Neural cell (in vitro differentiated cells): Measurements from ENCODE around the gene ANKS1B. TPM values are rescaled to one million over a fixed set of nuclear protein-coding genes. Genes with fewer than 3 reads are reported as not detected.

Experiments used
- H2AFZ ChIP-seq: fragments of 200-600, 300-800 bp; sonication (generic), shearing (Covaris generic); 2 replicates; pipeline ENCODE4 v1.6.0; 2014; ENCODE audit warnings: low read depth, mild to moderate bottlenecking, antibody characterized with exemption, low read length, moderate library complexity
- H3F3A ChIP-seq: fragments of 200-600 bp; shearing (Covaris generic); 2 replicates; pipeline ENCODE4 v1.6.1; 2016; ENCODE audit warnings: mild to moderate bottlenecking, moderate library complexity, mixed read lengths, antibody characterized with exemption, low read length; ENCODE audit not compliant: insufficient read depth, poor library complexity, severe bottlenecking
- H3K27ac ChIP-seq: fragments of 200-600, 300-800 bp; sonication (generic), shearing (Covaris generic); 2 replicates; pipeline ENCODE4 v1.5.1; 2014; ENCODE audit warnings: mild to moderate bottlenecking, low read length, moderate library complexity
- H3K27me3 ChIP-seq: fragments of 300-800, 200-600 bp; sonication (generic), shearing (Covaris generic); 2 replicates; pipeline ENCODE4 v1.6.0; 2014; ENCODE audit warnings: mild to moderate bottlenecking, low read depth, low read length, moderate library complexity; ENCODE audit not compliant: insufficient read depth
- H3K36me3 ChIP-seq: fragments of 300-800, 200-600 bp; sonication (generic), shearing (Covaris generic); 2 replicates; pipeline ENCODE4 v1.5.1; 2014; ENCODE audit warnings: mild to moderate bottlenecking, antibody characterized with exemption, low read length, moderate library complexity; ENCODE audit not compliant: insufficient read depth
- H3K4me2 ChIP-seq: fragments of 300-800, 200-600 bp; sonication (generic), shearing (Covaris generic); 2 replicates; pipeline ENCODE4 v1.6.0; 2014; ENCODE audit warnings: mild to moderate bottlenecking, low read length
- H3K4me3 ChIP-seq: fragments of 300-800, 200-600 bp; sonication (generic), shearing (Covaris generic); 2 replicates; pipeline ENCODE4 v1.5.1; 2014; ENCODE audit warnings: mild to moderate bottlenecking, low read length, moderate library complexity
- H3K79me2 ChIP-seq: fragments of 200-600 bp; shearing (Covaris generic); replicated peaks from 2 replicates; pipeline ENCODE4 v1.6.0; 2014; ENCODE audit warnings: mild to moderate bottlenecking, low read length, moderate library complexity; ENCODE audit not compliant: insufficient read depth
- H3K9ac ChIP-seq: fragments of 300-800, 200-600 bp; sonication (generic), shearing (Covaris generic); 2 replicates; pipeline ENCODE4 v1.6.1; 2016; ENCODE audit warnings: mild to moderate bottlenecking, low read length, mixed read lengths
- H3K9me2 ChIP-seq: fragments of 200-600 bp; shearing (Covaris generic); 2 replicates; pipeline ENCODE4 v1.6.1; 2016; ENCODE audit warnings: mild to moderate bottlenecking, low read length, mixed read lengths; ENCODE audit not compliant: insufficient read depth
- H3K9me3 ChIP-seq: fragments of 200-600, 300-800 bp; sonication (generic), shearing (Covaris generic); 2 replicates; pipeline ENCODE4 v1.6.1; 2016; ENCODE audit warnings: mild to moderate bottlenecking, mixed run types, low read length, moderate library complexity, mixed read lengths
- H4K20me1 ChIP-seq: fragments of 200-600 bp; shearing (Covaris generic); 2 replicates; pipeline ENCODE4 v1.6.1; 2016; ENCODE audit warnings: mild to moderate bottlenecking, mixed run types; ENCODE audit not compliant: insufficient read depth
- CTCF ChIP-seq: fragments of 450-650 bp; IDR thresholded peaks from 2 replicates; pipeline ENCODE4 v1.5.1; 2014; ENCODE audit warnings: antibody characterized with exemption, mild to moderate bottlenecking, moderate library complexity; ENCODE audit not compliant: poor library complexity, severe bottlenecking
- EP300 ChIP-seq: fragments of 450-650 bp; conservative IDR thresholded peaks from 2 replicates; pipeline ENCODE4 v1.6.1; 2014; ENCODE audit warnings: antibody characterized with exemption, mild to moderate bottlenecking, moderate library complexity; ENCODE audit not compliant: poor library complexity, severe bottlenecking
- EZH2 ChIP-seq: fragments of 200-600, 300-800 bp; shearing (Covaris generic), sonication (generic); IDR thresholded peaks from 2 replicates; pipeline ENCODE4 v1.6.1; 2014; ENCODE audit warnings: antibody characterized with exemption, low read length, borderline replicate concordance, mild to moderate bottlenecking; ENCODE audit not compliant: insufficient read depth, poor library complexity, severe bottlenecking
- MXI1 ChIP-seq: fragments of 450-650 bp; conservative IDR thresholded peaks from 2 replicates; pipeline ENCODE4 v1.6.1; 2014; ENCODE audit warnings: antibody characterized with exemption, mild to moderate bottlenecking; ENCODE audit not compliant: poor library complexity, severe bottlenecking
- POLR2AphosphoS5 ChIP-seq: IDR thresholded peaks from 2 replicates; pipeline ENCODE4 v1.6.1; 2012
- RAD21 ChIP-seq: fragments of 450-650 bp; conservative IDR thresholded peaks from 2 replicates; pipeline ENCODE4 v1.6.1; 2014; ENCODE audit warnings: antibody characterized with exemption, mild to moderate bottlenecking, moderate library complexity
- REST ChIP-seq: IDR thresholded peaks from 2 replicates; pipeline ENCODE4 v1.6.1; 2012; ENCODE audit warnings: borderline replicate concordance
- SMC3 ChIP-seq: fragments of 450-650 bp; conservative IDR thresholded peaks from 2 replicates; pipeline ENCODE4 v1.6.1; 2014; ENCODE audit warnings: antibody characterized with exemption, mild to moderate bottlenecking, moderate library complexity; ENCODE audit not compliant: poor library complexity
- TAF1 ChIP-seq: IDR thresholded peaks from 2 replicates; pipeline ENCODE4 v1.6.1; 2012; ENCODE audit warnings: low read depth
- polyA plus RNA-seq: library from polyadenylated mRNA; depleted of rRNA; stranded (reverse); fragments of >200 nt; gene quantifications from 2 replicates; pipeline ENCODE4 v1.2.3, GENCODE V29; 2014

Gene ANKS1B
- polyA plus RNA-seq, 1 donor from 2014 or later = 65.6 TPM

GRCh38 chr12:98864363-98864762 is 1120.4 kb downstream of the ANKS1B start:
- no peak overlapping the region for H3K27ac ChIP-seq
- TF ChIP-seq POLR2AphosphoS5 = no peak
- no peak for TF ChIP-seq EP300
- no peak for TF ChIP-seq REST
- TF ChIP-seq TAF1 = no peak
- no peak for TF ChIP-seq EZH2
- TF ChIP-seq MXI1 = no peak
- TF ChIP-seq SMC3 = no peak
- no peak for TF ChIP-seq CTCF
- TF ChIP-seq RAD21 = no peak

GRCh38 chr12:98863167-98863566 is 1121.6 kb downstream of the ANKS1B start:
- Histone ChIP-seq H3K4me3 (no peak overlapping the region), H3K9ac (no peak overlapping the region), H2AFZ (no peak overlapping the region), H3K27ac (no peak overlapping the region), H3K27me3 (no peaks in the 10 kb centered on the region), H3F3A (no peaks in the 10 kb centered on the region), H3K9me2 (no peaks in the 10 kb centered on the region), H4K20me1 (no peaks in the 10 kb centered on the region), H3K4me2 (no peak overlapping the region), H3K36me3 (no peaks in the 10 kb centered on the region), H3K9me3 (no peaks in the 10 kb centered on the region), H3K79me2 (no peaks in the 10 kb centered on the region)
- TF ChIP-seq POLR2AphosphoS5 (no peak), SMC3 (no peak), EZH2 (no peak), EP300 (no peak), CTCF (no peak), REST (no peak)

More at GRCh38 chr12:98864363-98864762, 1120.4 kb downstream of the ANKS1B start:
- no peaks in the 10 kb centered on the region for H3K36me3 ChIP-seq
- no peaks in the 10 kb centered on the region for H3F3A ChIP-seq
- no peak overlapping the region for H2AFZ ChIP-seq
- no peaks in the 10 kb centered on the region for H3K27me3 ChIP-seq
- no peaks in the 10 kb centered on the region for H3K9me2 ChIP-seq
- H3K4me2 ChIP-seq = no peak overlapping the region
- H4K20me1 ChIP-seq = no peaks in the 10 kb centered on the region
- no peaks in the 10 kb centered on the region for H3K79me2 ChIP-seq
- H3K9me3 ChIP-seq = no peaks in the 10 kb centered on the region
- no peak overlapping the region for H3K4me3 ChIP-seq
- no peak overlapping the region for H3K9ac ChIP-seq
